BLaER1 (cell line): ENCODE measurements around the gene COL16A1.

Experiments used
- H3K27ac ChIP-seq: shearing (Covaris generic); formaldehyde crosslinking; 2 replicates; pipeline ENCODE4 v1.8.1; 2022
- H3K27me3 ChIP-seq: shearing (Covaris generic); formaldehyde crosslinking; 2 replicates; pipeline ENCODE4 v1.8.1; 2022
- H3K36me3 ChIP-seq: shearing (Covaris generic); formaldehyde crosslinking; 2 replicates; pipeline ENCODE4 v1.8.1; 2022
- H3K4me1 ChIP-seq: shearing (Covaris generic); formaldehyde crosslinking; 2 replicates; pipeline ENCODE4 v1.8.1; 2022
- H3K4me2 ChIP-seq: shearing (Covaris generic); formaldehyde crosslinking; 2 replicates; pipeline ENCODE4 v1.8.1; 2022
- H3K4me3 ChIP-seq: shearing (Covaris generic); formaldehyde crosslinking; 2 replicates; pipeline ENCODE4 v1.8.1; 2022
- H3K9ac ChIP-seq: shearing (Covaris generic); formaldehyde crosslinking; 2 replicates; pipeline ENCODE4 v1.8.1; 2022
- H3K9me3 ChIP-seq: shearing (Covaris generic); formaldehyde crosslinking; 2 replicates; pipeline ENCODE4 v1.8.1; 2022
- H4K20me1 ChIP-seq: shearing (Covaris generic); formaldehyde crosslinking; 2 replicates; pipeline ENCODE4 v1.8.1; 2022
- Cebpa-rat ChIP-seq: shearing (Covaris generic); IDR thresholded peaks from 2 replicates; pipeline ENCODE4 v1.8.1; 2022

Gene COL16A1

DNA sequence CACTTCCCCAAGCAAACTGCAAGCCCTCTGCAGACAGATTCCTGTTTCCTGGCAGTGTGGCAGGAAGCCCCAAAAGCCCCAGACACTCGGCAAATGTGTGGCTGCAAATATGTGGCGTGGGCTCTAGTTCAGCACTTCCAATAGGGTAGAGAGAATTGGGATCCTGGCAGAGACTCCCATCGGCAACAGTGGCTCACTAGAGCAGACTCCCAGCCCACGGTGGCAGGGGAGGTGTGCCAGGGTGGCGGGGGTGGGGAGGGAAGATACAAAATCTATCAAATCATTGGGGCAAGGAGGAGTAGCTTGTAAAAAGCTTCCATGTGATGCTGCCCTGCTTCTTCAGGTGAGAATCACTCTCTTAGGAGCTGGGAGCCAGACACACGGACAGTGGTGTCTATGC lies 25.9 kb downstream of the COL16A1 start:
- no peaks in the 10 kb centered on the region for H3K36me3 ChIP-seq
- no peak overlapping the region for H3K9ac ChIP-seq
- peaks cover 10% of the 10 kb centered on the region; the same call in 1 of the 2 replicates for H3K4me1 ChIP-seq
- no peaks in the 10 kb centered on the region for H3K27me3 ChIP-seq
- no peak for TF ChIP-seq Cebpa-rat
- no peak overlapping the region for H3K27ac ChIP-seq
- H3K9me3 ChIP-seq = no peaks in the 10 kb centered on the region
- H4K20me1 ChIP-seq = no peaks in the 10 kb centered on the region
- no peak overlapping the region for H3K4me3 ChIP-seq
- no peak overlapping the region for H3K4me2 ChIP-seq

DNA sequence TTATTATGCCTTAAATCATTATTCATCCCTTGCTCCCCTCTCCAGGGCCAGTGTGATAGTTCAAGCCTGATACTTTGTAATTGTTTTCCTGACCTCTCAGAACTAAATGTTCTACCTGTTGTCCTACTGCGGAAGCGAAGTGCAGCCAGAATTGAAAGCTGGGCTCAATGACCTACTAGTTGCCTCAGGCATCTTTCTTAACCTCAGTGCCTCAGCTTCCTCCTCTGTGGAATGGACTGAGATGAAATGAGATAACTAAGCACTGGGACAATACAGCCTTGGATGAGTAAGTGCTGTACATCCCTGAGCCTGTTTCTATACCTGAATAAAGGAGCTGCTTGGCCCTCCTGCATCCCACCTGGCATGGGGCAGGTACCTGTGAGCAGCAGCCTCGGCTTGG lies 26.4 kb downstream of the COL16A1 start:
- no peak overlapping the region for H3K27ac ChIP-seq

DNA sequence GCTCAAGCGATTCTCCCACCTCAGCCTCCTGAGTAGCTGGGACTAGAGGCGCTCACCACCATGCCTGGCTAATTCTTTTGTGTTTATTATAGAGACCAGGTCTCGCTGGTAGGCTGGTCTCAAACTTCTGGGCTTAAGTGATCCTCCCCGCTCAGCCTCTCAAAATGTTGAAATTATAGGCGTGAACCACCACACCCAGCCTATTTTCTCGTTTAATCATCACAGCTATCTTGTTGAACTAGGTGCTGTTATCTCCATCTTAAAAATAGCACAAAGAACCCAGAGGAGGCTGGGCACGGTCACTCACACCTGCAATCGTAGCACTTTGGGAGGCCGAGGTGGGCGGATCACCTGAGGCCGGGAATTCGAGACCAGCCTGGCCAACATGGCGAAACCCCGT lies 28.1 kb downstream of the COL16A1 start:
- Histone ChIP-seq H4K20me1 (no peaks in the 10 kb centered on the region), H3K27me3 (peaks cover 10% of the 10 kb centered on the region), H3K4me3 (no peak overlapping the region), H3K9me3 (no peaks in the 10 kb centered on the region), H3K36me3 (no peaks in the 10 kb centered on the region), H3K4me1 (peaks cover 12% of the 10 kb centered on the region), H3K27ac (no peak overlapping the region), H3K9ac (no peak overlapping the region), H3K4me2 (no peak overlapping the region)
- TF ChIP-seq Cebpa-rat = no peak

More for the DNA sequence above, 26.4 kb downstream of the COL16A1 start:
- no peaks in the 10 kb centered on the region for H4K20me1 ChIP-seq
- peaks cover 10% of the 10 kb centered on the region; the same call in 1 of the 2 replicates for H3K4me1 ChIP-seq
- no peak overlapping the region for H3K4me2 ChIP-seq
- H3K27me3 ChIP-seq = no peaks in the 10 kb centered on the region
- no peaks in the 10 kb centered on the region for H3K9me3 ChIP-seq
- H3K9ac ChIP-seq = no peak overlapping the region
- no peaks in the 10 kb centered on the region for H3K36me3 ChIP-seq
- TF ChIP-seq Cebpa-rat = no peak
- H3K4me3 ChIP-seq = no peak overlapping the region

DNA sequence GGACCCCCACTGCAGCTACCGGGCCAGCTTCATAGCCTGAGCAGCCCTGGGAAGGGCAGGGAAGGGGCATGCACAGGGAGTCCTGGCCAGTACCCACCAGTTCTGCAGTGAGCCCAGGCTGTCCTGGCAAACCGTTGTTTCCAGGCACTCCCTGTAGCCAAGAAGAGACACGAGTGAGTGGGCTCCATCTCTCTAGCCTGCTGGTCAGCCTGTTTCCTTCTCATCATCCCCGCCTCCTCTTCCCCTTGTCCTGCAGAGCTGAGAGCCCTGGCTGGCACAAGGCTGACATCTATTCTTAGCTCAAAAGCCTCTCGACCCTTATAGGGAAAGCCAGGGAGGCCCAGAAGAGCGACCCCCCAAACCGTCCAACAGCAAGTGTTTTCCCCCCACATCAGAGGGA lies 28.7 kb downstream of the COL16A1 start:
- H3K4me2 ChIP-seq = no peak overlapping the region
- H3K9me3 ChIP-seq = no peaks in the 10 kb centered on the region
- no peak overlapping the region for H3K4me3 ChIP-seq
- peaks cover 18% of the 10 kb centered on the region for H3K4me1 ChIP-seq
- no peaks in the 10 kb centered on the region for H3K36me3 ChIP-seq
- TF ChIP-seq Cebpa-rat = no peak
- no peak overlapping the region for H3K9ac ChIP-seq
- H4K20me1 ChIP-seq = no peaks in the 10 kb centered on the region
- H3K27ac ChIP-seq = no peak overlapping the region
- H3K27me3 ChIP-seq = peaks cover 16% of the 10 kb centered on the region

DNA sequence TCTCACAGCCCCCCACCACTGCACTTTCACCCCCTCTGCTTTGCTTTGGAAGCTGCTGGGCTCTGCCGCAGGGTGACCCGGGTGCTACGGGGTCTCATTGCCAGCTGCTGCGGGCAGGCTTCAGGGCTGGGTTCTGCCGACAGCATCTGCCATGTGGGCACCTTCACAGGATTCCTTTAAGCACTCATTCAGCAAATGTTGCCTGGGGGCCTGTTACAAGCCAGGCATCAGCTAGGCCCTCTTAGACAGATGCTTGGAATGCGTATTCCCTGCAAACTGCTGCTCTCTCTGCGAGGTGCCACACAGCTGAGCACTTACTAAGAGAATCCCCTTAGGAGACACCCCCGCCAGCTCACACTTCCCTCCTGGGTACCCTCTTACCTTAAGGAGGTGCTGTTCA lies 29.2 kb downstream of the COL16A1 start:
- H3K4me2 ChIP-seq = no peak overlapping the region
- no peak overlapping the region for H3K4me3 ChIP-seq
- H3K27me3 ChIP-seq = peaks cover 21% of the 10 kb centered on the region
- no peaks in the 10 kb centered on the region for H3K9me3 ChIP-seq
- H3K9ac ChIP-seq = no peak overlapping the region
- H3K27ac ChIP-seq = no peak overlapping the region
- H3K4me1 ChIP-seq = peaks cover 24% of the 10 kb centered on the region
- H3K36me3 ChIP-seq = no peaks in the 10 kb centered on the region
- no peak for TF ChIP-seq Cebpa-rat
- H4K20me1 ChIP-seq = no peaks in the 10 kb centered on the region

DNA sequence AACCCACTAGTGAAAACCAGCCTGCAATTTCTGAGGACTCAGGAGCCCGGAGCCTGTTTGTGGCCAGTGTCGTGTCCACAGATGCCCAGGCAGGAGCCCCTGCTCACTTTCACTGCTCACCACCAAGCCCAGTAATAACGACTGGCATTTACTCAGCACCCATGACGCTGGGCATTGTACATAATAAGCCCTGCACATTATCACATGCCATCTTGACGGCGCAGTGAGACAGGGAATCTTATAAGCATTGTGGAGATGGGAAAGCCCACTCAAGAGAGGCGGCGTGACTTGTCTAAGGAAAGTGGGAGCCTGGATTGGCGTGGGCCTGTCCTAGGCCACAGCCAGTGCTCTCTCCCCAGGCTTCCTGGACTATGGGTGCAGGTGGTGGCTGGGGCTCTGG lies 30.4 kb downstream of the COL16A1 start:
- no peak overlapping the region for H3K27ac ChIP-seq
- TF ChIP-seq Cebpa-rat = no peak

DNA sequence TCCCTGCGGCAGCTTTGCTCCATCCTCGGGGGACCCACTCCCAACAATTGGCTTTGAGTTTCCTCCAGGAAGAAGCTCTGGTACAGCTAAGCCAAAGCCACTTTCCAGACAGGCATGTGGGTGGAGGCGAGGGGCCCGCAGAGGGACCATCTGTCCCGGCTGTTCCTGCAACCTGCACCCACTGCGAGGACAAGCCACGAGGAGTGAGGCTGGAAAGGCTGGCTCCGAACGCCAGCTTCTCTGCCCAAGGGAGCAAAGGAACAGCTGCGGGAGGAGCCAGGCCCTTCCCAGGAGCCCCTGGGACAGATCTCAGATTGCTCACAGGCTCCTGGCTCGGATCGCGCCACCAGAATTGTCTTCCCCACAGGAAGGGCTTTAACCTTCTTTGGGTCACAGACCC lies 30.8 kb downstream of the COL16A1 start:
- H3K27me3 ChIP-seq = peaks cover 29% of the 10 kb centered on the region
- H3K9ac ChIP-seq = no peak overlapping the region
- H3K4me1 ChIP-seq = peaks cover 33% of the 10 kb centered on the region
- H3K27ac ChIP-seq = no peak overlapping the region
- H3K9me3 ChIP-seq = no peaks in the 10 kb centered on the region
- no peak overlapping the region for H3K4me3 ChIP-seq
- no peaks in the 10 kb centered on the region for H3K36me3 ChIP-seq
- no peak overlapping the region for H3K4me2 ChIP-seq
- TF ChIP-seq Cebpa-rat = no peak
- H4K20me1 ChIP-seq = no peaks in the 10 kb centered on the region

More for the DNA sequence above, 30.4 kb downstream of the COL16A1 start:
- Histone ChIP-seq H3K4me2 (no peak overlapping the region), H3K4me3 (no peak overlapping the region), H3K27me3 (peaks cover 29% of the 10 kb centered on the region), H3K9me3 (no peaks in the 10 kb centered on the region), H3K4me1 (peaks cover 29% of the 10 kb centered on the region), H4K20me1 (no peaks in the 10 kb centered on the region), H3K36me3 (no peaks in the 10 kb centered on the region), H3K9ac (no peak overlapping the region)

DNA sequence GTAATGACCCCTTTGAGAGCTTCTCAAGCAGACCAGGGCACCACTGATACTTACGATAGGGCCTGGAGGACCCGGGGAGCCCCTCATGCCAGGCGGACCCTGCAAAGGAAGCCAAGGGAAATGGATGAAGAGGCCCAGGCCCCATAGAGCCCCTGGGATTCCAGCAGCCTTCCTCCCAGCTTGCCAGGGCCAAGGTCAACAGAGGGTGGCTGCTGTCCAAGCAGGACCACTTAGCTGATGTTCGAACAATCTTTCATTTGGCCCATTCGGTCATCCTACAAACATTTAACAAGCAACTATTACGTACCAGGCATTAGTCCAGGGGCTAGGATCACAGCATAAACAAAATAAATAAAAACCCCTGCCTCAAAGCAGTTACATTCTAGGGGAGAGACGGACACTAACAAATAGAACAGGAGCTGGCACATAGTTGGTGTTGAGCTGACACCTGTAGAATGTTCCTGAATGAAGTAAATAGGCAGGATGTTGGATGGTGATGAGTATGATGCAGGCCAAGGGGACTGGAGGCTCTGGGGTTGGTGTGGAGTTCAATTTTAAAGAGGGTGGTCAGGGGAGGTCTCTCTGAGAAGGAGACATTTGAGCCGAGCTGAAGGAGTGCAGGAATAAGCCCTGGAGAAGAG lies 32.1 kb downstream of the COL16A1 start:
- Histone ChIP-seq H4K20me1 (no peaks in the 10 kb centered on the region), H3K9me3 (no peaks in the 10 kb centered on the region), H3K27ac (no peak overlapping the region), H3K36me3 (no peaks in the 10 kb centered on the region), H3K4me2 (peak overlapping the region; percentile 67; the same call in 1 of the 2 replicates), H3K27me3 (peaks cover 29% of the 10 kb centered on the region), H3K4me1 (peaks cover 42% of the 10 kb centered on the region), H3K9ac (no peak overlapping the region), H3K4me3 (no peak overlapping the region)
- no peak for TF ChIP-seq Cebpa-rat

DNA sequence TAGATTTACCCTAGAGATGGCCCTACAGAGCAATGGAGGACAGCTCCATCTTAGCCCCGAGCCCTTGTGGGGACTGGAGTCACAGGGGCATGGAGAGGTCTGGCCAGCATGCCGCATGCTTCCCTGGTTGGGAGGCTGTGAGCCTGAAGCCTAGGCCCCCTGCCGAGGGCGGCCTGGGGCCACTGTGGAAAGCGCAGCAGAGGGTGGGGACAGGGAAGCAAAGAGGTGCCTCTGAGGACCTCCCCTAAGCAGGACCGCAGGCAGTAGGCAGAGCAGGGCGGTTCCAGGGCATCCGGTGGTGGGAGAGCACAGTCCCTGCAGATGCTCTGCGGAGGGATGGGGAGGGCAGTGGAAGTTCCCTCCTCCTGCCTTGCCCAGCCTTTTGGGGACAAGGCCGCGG lies 32.7 kb downstream of the COL16A1 start:
- Histone ChIP-seq H3K36me3 (no peaks in the 10 kb centered on the region), H3K4me3 (no peak overlapping the region), H3K27me3 (peaks cover 29% of the 10 kb centered on the region), H4K20me1 (no peaks in the 10 kb centered on the region), H3K4me1 (peaks cover 47% of the 10 kb centered on the region), H3K9me3 (no peaks in the 10 kb centered on the region), H3K27ac (no peak overlapping the region), H3K4me2 (peak overlapping the region; percentile 67), H3K9ac (no peak overlapping the region)
- no peak for TF ChIP-seq Cebpa-rat

DNA sequence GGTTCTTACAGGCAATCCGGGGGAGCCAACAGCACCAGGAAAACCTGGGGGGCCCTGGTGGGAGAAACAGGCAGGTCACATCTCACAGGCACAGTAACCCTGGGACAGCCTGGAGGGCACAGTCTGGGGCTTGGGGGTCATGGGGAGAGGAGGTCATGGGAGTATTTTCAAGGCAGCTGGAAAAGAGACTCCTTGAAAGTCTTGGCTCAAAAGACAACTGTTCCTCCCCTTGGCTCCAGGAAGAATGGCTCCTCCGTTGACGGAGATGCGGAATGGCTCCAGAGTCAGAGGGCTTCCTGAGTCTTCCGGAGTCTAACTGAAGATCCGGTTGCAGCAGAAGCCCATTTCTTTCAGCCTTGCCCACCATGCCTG lies 33.2 kb downstream of the COL16A1 start:
- Histone ChIP-seq H3K4me2 (peak overlapping the region; percentile 67), H3K27ac (no peak overlapping the region), H3K9me3 (no peaks in the 10 kb centered on the region), H3K9ac (no peak overlapping the region), H4K20me1 (no peaks in the 10 kb centered on the region), H3K36me3 (no peaks in the 10 kb centered on the region), H3K27me3 (peaks cover 29% of the 10 kb centered on the region), H3K4me3 (no peak overlapping the region), H3K4me1 (peaks cover 53% of the 10 kb centered on the region)
- TF ChIP-seq Cebpa-rat = no peak
